ENCODE data around the gene NFIB. TPM values are rescaled to one million over a fixed set of nuclear protein-coding genes. Genes with fewer than 3 reads are reported as not detected.

Gene NFIB
- total and polyA plus RNA-seq, 2 donors (not counting 3 experiments of a cell fraction or from before 2014, with no cell fraction given), result 26.4 to 174 TPM

GRCh38 chr9:14247577-14247976 lies 66.4 kb downstream of the NFIB start:
- Histone ChIP-seq H3K9me1 (replicated peaks; ENCODE audit: control insufficient read depth, extremely low read depth, insufficient read depth, low read length) (no peaks in the 10 kb centered on the region), H3K4me1 (ENCODE audit: control insufficient read depth, extremely low read depth, insufficient read depth, low read length) (peaks cover 65% of the 10 kb centered on the region), H3K9ac (replicated peaks; ENCODE audit: extremely low read depth, insufficient read depth, low read length) (no peak overlapping the region), H3K79me2 (ENCODE audit: control insufficient read depth, insufficient read depth, low read length) (peaks cover 93% of the 10 kb centered on the region), H2AFZ (ENCODE audit: low read depth, low read length) (no peak overlapping the region), H3K36me3 (ENCODE audit: control insufficient read depth in 2 of 2, extremely low read depth in 1 of 2, insufficient read depth in 2 of 2, low read length in 2 of 2) (peaks cover 0 to 3% of the 10 kb centered on the region in 2 experiments), H3K27me3 (ENCODE audit: control insufficient read depth in 2 of 2, insufficient read depth in 2 of 2, low read length in 2 of 2) (no peaks in the 10 kb centered on the region), H3K9me3 (replicated peaks; ENCODE audit: control insufficient read depth, insufficient read depth, low read length) (no peaks in the 10 kb centered on the region), H3K4me2 (ENCODE audit: insufficient read depth, low read length) (no peak overlapping the region), H4K20me1 (replicated peaks; ENCODE audit: control insufficient read depth, extremely low read depth, insufficient read depth, low read length) (no peaks in the 10 kb centered on the region), H3K4me3 (replicated peaks in 1 of 3; ENCODE audit: insufficient read depth in 1 of 3, low read depth in 1 of 3, low read length in 3 of 3) (no peak overlapping the region), H3K27ac (ENCODE audit: insufficient read depth, low read depth, low read length) (no peak overlapping the region)
- POLR2A ChIA-PET, result no interaction called here
- intact Hi-C loops (cut with micrococcal nuclease), result no loop called here
- DNase-seq (ENCODE audit: low read depth, low spot score) (no peak), FAIRE-seq (no peak)
- TF ChIP-seq JUN (IDR thresholded peaks at IDR 0.05; ENCODE audit: borderline replicate concordance, insufficient read depth, insufficient read length, low read depth) (no peak), EZH2 (IDR thresholded peaks at IDR 0.05; ENCODE audit: borderline replicate concordance, low read depth, low read length, severe bottlenecking) (no peak), MAX (IDR thresholded peaks at IDR 0.05; ENCODE audit: insufficient read depth, insufficient read length) (no peak), GATA2 (IDR thresholded peaks at IDR 0.05; ENCODE audit: insufficient read depth, insufficient read length, low read depth, low read length) (no peak), POLR2A (IDR thresholded peaks at IDR 0.05; ENCODE audit: low read depth, low read length) (no peak), FOS (IDR thresholded peaks at IDR 0.05; ENCODE audit: borderline replicate concordance, insufficient read depth, low read length) (no peak), MYC (IDR thresholded peaks at IDR 0.05; ENCODE audit: low read depth, low read length) (no peak), POLR2AphosphoS5 (IDR thresholded peaks at IDR 0.05; ENCODE audit: insufficient read depth, low read depth, low read length) (no peak)
- TF ChIP-seq, protein P1, sequence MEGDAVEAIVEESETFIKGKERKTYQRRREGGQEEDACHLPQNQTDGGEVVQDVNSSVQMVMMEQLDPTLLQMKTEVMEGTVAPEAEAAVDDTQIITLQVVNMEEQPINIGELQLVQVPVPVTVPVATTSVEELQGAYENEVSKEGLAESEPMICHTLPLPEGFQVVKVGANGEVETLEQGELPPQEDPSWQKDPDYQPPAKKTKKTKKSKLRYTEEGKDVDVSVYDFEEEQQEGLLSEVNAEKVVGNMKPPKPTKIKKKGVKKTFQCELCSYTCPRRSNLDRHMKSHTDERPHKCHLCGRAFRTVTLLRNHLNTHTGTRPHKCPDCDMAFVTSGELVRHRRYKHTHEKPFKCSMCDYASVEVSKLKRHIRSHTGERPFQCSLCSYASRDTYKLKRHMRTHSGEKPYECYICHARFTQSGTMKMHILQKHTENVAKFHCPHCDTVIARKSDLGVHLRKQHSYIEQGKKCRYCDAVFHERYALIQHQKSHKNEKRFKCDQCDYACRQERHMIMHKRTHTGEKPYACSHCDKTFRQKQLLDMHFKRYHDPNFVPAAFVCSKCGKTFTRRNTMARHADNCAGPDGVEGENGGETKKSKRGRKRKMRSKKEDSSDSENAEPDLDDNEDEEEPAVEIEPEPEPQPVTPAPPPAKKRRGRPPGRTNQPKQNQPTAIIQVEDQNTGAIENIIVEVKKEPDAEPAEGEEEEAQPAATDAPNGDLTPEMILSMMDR (IDR thresholded peaks at IDR 0.05; ENCODE audit: extremely low read depth in 1 of 2, insufficient read depth in 1 of 2, low read depth in 1 of 2, low read length in 2 of 2), result no peak
- dilution Hi-C loops (cut with MboI; ENCODE audit: extremely low pct_ligation_motif_present, low sequenced_read_pairs), result no loop called here
- no TSS peak for BruUV-seq (replicated peaks)
- CTCF ChIA-PET, result interaction anchor here (1.1 kb wide), 1 partner anchor 9 kb away, joined by 3 read pairs; no protein-coding TSS in a partner anchor

All from endothelial cell of umbilical vein (primary cell).